H9 (cell line): ENCODE results near the gene DEAF1. TPM values are rescaled to one million over a fixed set of nuclear protein-coding genes. Genes with fewer than 3 reads are reported as not detected.

Experiments used
- DNase-seq: peaks from one replicate; pipeline ENCODE4 v3.0.0-alpha.2; 2017
- H2AFZ ChIP-seq: one replicate; pipeline ENCODE4 v1.6.1; 2013; ENCODE audit warnings: mild to moderate bottlenecking, low read length, control low read depth, moderate library complexity
- H2AK5ac ChIP-seq: 2 replicates; pipeline ENCODE4 v1.6.1; 2013; ENCODE audit warnings: low read length, control low read depth, mixed read lengths; ENCODE audit not compliant: insufficient read length
- H2BK120ac ChIP-seq: one replicate; pipeline ENCODE4 v1.6.1; 2013; ENCODE audit warnings: low read depth, mild to moderate bottlenecking, low read length, control low read depth, inconsistent platforms; ENCODE audit not compliant: poor library complexity, severe bottlenecking
- H2BK12ac ChIP-seq: 2 replicates; pipeline ENCODE4 v1.6.1; 2013; ENCODE audit warnings: low read length, control low read depth, mixed read lengths, low read depth; ENCODE audit not compliant: insufficient read length
- H2BK15ac ChIP-seq: 2 replicates; pipeline ENCODE4 v1.6.1; 2013; ENCODE audit warnings: low read depth, low read length, control low read depth
- H2BK20ac ChIP-seq: one replicate; pipeline ENCODE4 v1.6.1; 2013; ENCODE audit warnings: low read depth, mild to moderate bottlenecking, low read length, control low read depth, inconsistent platforms; ENCODE audit not compliant: poor library complexity, severe bottlenecking
- H2BK5ac ChIP-seq: 2 replicates; pipeline ENCODE4 v1.6.1; 2013; ENCODE audit warnings: low read length, control low read depth, mixed read lengths; ENCODE audit not compliant: insufficient read length
- H3K14ac ChIP-seq: 2 replicates; pipeline ENCODE4 v1.6.1; 2013; ENCODE audit warnings: low read length, control low read depth; ENCODE audit not compliant: insufficient read depth
- H3K18ac ChIP-seq: 2 replicates; pipeline ENCODE4 v1.6.1; 2013; ENCODE audit warnings: low read depth, mild to moderate bottlenecking, mixed read lengths, low read length, control low read depth; ENCODE audit not compliant: insufficient read length
- H3K23ac ChIP-seq: 2 replicates; pipeline ENCODE4 v1.6.1; 2013; ENCODE audit warnings: low read length, control low read depth, mixed read lengths, low read depth; ENCODE audit not compliant: insufficient read length
- H3K23me2 ChIP-seq: 2 replicates; pipeline ENCODE4 v1.6.1; 2013; ENCODE audit warnings: low read depth, mild to moderate bottlenecking, mixed read lengths, low read length, control low read depth; ENCODE audit not compliant: insufficient read length, poor library complexity, severe bottlenecking
- H3K27ac ChIP-seq: 2 replicates; pipeline ENCODE4 v1.5.1; 2013; ENCODE audit warnings: low read length, control low read depth, mixed read lengths, low read depth; ENCODE audit not compliant: insufficient read length
- H3K27me3 ChIP-seq: 2 replicates; pipeline ENCODE4 v1.6.1; 2013; ENCODE audit warnings: low read length, control low read depth, inconsistent platforms; ENCODE audit not compliant: insufficient read depth
- H3K4ac ChIP-seq: 2 replicates; pipeline ENCODE4 v1.6.1; 2013; ENCODE audit warnings: low read depth, mild to moderate bottlenecking, control low read depth, inconsistent platforms, low read length, moderate library complexity
- H3K4me1 ChIP-seq: 2 replicates; pipeline ENCODE4 v1.6.1; 2013; ENCODE audit warnings: low read length, control low read depth, inconsistent platforms; ENCODE audit not compliant: insufficient read depth
- H3K4me2 ChIP-seq: 2 replicates; pipeline ENCODE4 v1.6.1; 2013; ENCODE audit warnings: low read length, control low read depth, mixed read lengths; ENCODE audit not compliant: insufficient read length, insufficient read depth
- H3K56ac ChIP-seq: 2 replicates; pipeline ENCODE4 v1.6.1; 2013; ENCODE audit warnings: low read depth, mild to moderate bottlenecking, mixed read lengths, low read length, control low read depth; ENCODE audit not compliant: insufficient read length
- H3K79me1 ChIP-seq: 2 replicates; pipeline ENCODE4 v1.6.1; 2013; ENCODE audit warnings: low read depth, mild to moderate bottlenecking, moderate library complexity, low read length, control low read depth, inconsistent platforms; ENCODE audit not compliant: insufficient read depth, poor library complexity, severe bottlenecking
- H3K79me2 ChIP-seq: 2 replicates; pipeline ENCODE4 v1.6.1; 2013; ENCODE audit warnings: low read length, control low read depth, inconsistent platforms; ENCODE audit not compliant: insufficient read depth
- H3K9ac ChIP-seq: 2 replicates; pipeline ENCODE4 v1.6.1; 2013; ENCODE audit warnings: low read length, control low read depth, mixed read lengths; ENCODE audit not compliant: insufficient read length; ENCODE audit errors: extremely low read depth
- H3K9me3 ChIP-seq: one replicate; pipeline ENCODE4 v1.6.1; 2013; ENCODE audit warnings: low read depth, low read length, inconsistent platforms; ENCODE audit not compliant: control insufficient read depth
- H3T11ph ChIP-seq: one replicate; pipeline ENCODE4 v1.6.1; 2013; ENCODE audit warnings: mild to moderate bottlenecking, low read length, control low read depth, inconsistent platforms
- H4K20me1 ChIP-seq: one replicate; pipeline ENCODE4 v1.6.1; 2013; ENCODE audit not compliant: control insufficient read depth, insufficient read length, insufficient read depth
- H4K5ac ChIP-seq: 2 replicates; pipeline ENCODE4 v1.6.1; 2013; ENCODE audit warnings: low read depth, mild to moderate bottlenecking, mixed read lengths, low read length, control low read depth; ENCODE audit not compliant: insufficient read length
- H4K8ac ChIP-seq: replicated peaks from 2 replicates; pipeline ENCODE4 v1.6.1; 2013; ENCODE audit warnings: low read length, control low read depth, mixed read lengths, low read depth; ENCODE audit not compliant: insufficient read length
- H4K91ac ChIP-seq: 2 replicates; pipeline ENCODE4 v1.6.1; 2013; ENCODE audit warnings: low read depth, mild to moderate bottlenecking, moderate library complexity, mixed read lengths, low read length, control low read depth; ENCODE audit not compliant: insufficient read length
- H3K27ac Mint-ChIP-seq, 3 experiments: 2 replicates in 2 of 3; 3 replicates in 1 of 3; pipeline ENCODE4 v1.8.0; 2020 to 2021; ENCODE audit warnings: mixed read lengths in 3 of 3, mild to moderate bottlenecking in 1 of 3, moderate library complexity in 1 of 3
- H3K27me3 Mint-ChIP-seq: 2 replicates; pipeline ENCODE4 v1.8.0; 2021; ENCODE audit warnings: low read depth, mild to moderate bottlenecking, moderate library complexity, mixed read lengths
- H3K36me3 Mint-ChIP-seq, 3 experiments: 2 replicates in 2 of 3; 3 replicates in 1 of 3; pipeline ENCODE4 v1.8.0; 2020 to 2021; ENCODE audit warnings: low read depth in 3 of 3, mixed read lengths in 3 of 3; ENCODE audit not compliant: insufficient read depth in 1 of 3
- H3K4me1 Mint-ChIP-seq, 2 experiments: 2 replicates each; pipeline ENCODE4 v1.8.0; 2020; ENCODE audit warnings: mixed read lengths in 2 of 2
- H3K4me3 Mint-ChIP-seq, 2 experiments: 2 replicates in 1 of 2; 3 replicates in 1 of 2; pipeline ENCODE4 v1.8.0; 2020 to 2021; ENCODE audit warnings: mild to moderate bottlenecking in 2 of 2, mixed read lengths in 2 of 2, moderate library complexity in 1 of 2
- H3K9me3 Mint-ChIP-seq, 2 experiments: 2 replicates in 1 of 2; 3 replicates in 1 of 2; pipeline ENCODE4 v1.8.0; 2020; ENCODE audit warnings: mild to moderate bottlenecking in 2 of 2, mixed read lengths in 2 of 2, moderate library complexity in 1 of 2
- CTCF ChIP-seq: fragments of 200-600 bp; sonication (generic); conservative IDR thresholded peaks from 3 replicates; pipeline ENCODE4 v1.8.0; 2021; ENCODE audit warnings: antibody characterized with exemption, mild to moderate bottlenecking
- WGBS: extraction: QIAGEN DNeasy Blood & Tissue Kit; methylation state at CpG from one replicate; pipeline ENCODE4 v1.1.7; 2013; ENCODE audit warnings: missing lambda C conversion rate, low lambda C conversion rate, mixed read lengths; ENCODE audit not compliant: insufficient read length; ENCODE audit errors: extremely low coverage; 5-methylcytosine and 5-hydroxymethylcytosine counted together
- total RNA-seq: library from RNA; stranded (reverse); gene quantifications from 2 replicates; pipeline ENCODE4 v1.2.1, GENCODE V29; 2021

DEAF1 gene
- total RNA-seq, 1 experiment from 2014 or later, result 67.3 TPM

GRCh38 chr11:726278-727220, 31.5 kb upstream of the DEAF1 start:
- H3K79me1 ChIP-seq, result no peaks in the 10 kb centered on the region
- no peak overlapping the region for H4K91ac ChIP-seq
- H3T11ph ChIP-seq, result no peak overlapping the region
- no CpG with 5 or more reads among the region's 61 CpGs for WGBS
- no peaks in the 10 kb centered on the region for H3K4me1 ChIP-seq
- H3K18ac ChIP-seq, result no peak overlapping the region
- Mint-ChIP-seq H3K9me3 (no peaks in the 10 kb centered on the region), H3K36me3 (peaks cover 0 to 8% (median 0%) of the 10 kb centered on the region in 3 experiments; a peak in 2 of 7 replicates), H3K4me3 (peak overlapping the region; percentile 61 to 66), H3K27ac (no peak overlapping the region), H3K27me3 (no peaks in the 10 kb centered on the region), H3K4me1 (peaks cover 5 to 19% of the 10 kb centered on the region in 2 experiments; a peak in 3 of 4 replicates)
- H4K20me1 ChIP-seq, result no peaks in the 10 kb centered on the region
- no peak overlapping the region for H2BK120ac ChIP-seq
- H3K9ac ChIP-seq, result no peak overlapping the region
- no peak overlapping the region for H3K4ac ChIP-seq
- H3K27me3 ChIP-seq, result no peaks in the 10 kb centered on the region
- no peak overlapping the region for H3K56ac ChIP-seq
- H4K8ac ChIP-seq, result no peak overlapping the region
- H3K79me2 ChIP-seq, result no peaks in the 10 kb centered on the region
- H3K9me3 ChIP-seq, result no peaks in the 10 kb centered on the region
- H2BK15ac ChIP-seq, result no peak overlapping the region
- H2BK20ac ChIP-seq, result no peak overlapping the region
- H4K5ac ChIP-seq, result no peak overlapping the region
- H2AK5ac ChIP-seq, result no peak overlapping the region
- H3K23ac ChIP-seq, result no peak overlapping the region
- H3K14ac ChIP-seq, result no peak overlapping the region; the same call in 1 of the 2 replicates
- peak overlapping the region; percentile 27 for H3K4me2 ChIP-seq
- no peak overlapping the region for H2BK12ac ChIP-seq
- H2BK5ac ChIP-seq, result no peak overlapping the region
- no peak overlapping the region for H3K27ac ChIP-seq
- no peak for TF ChIP-seq CTCF
- H2AFZ ChIP-seq, result no peak overlapping the region
- peak; percentile 66 for DNase-seq
- peaks cover 7% of the 10 kb centered on the region for H3K23me2 ChIP-seq
